Mesothelial cell of epicardium (in vitro differentiated cells): ENCODE measurements around the gene IGIP. TPM values are rescaled to one million over a fixed set of nuclear protein-coding genes. Genes with fewer than 3 reads are reported as not detected.
A peak's percentile ranks its signal among the peaks of the same experiment; 100 is the strongest.

Source experiments
- DNase-seq, 2 experiments: peaks; one replicate each; pipeline ENCODE4 v3.0.0; 2021; ENCODE audit warnings: low spot score in 2 of 2; ENCODE audit not compliant: unreplicated experiment in 2 of 2
- H3K27ac Mint-ChIP-seq: 2 replicates; pipeline ENCODE4 v1.8.0; 2021; ENCODE audit warnings: mixed read lengths
- H3K27me3 Mint-ChIP-seq: 2 replicates; pipeline ENCODE4 v1.8.0; 2021; ENCODE audit warnings: low read depth, mixed read lengths
- H3K36me3 Mint-ChIP-seq: 2 replicates; pipeline ENCODE4 v1.8.0; 2021; ENCODE audit warnings: mixed read lengths
- H3K4me1 Mint-ChIP-seq: 2 replicates; pipeline ENCODE4 v1.8.0; 2021; ENCODE audit warnings: mixed read lengths
- H3K4me3 Mint-ChIP-seq: 2 replicates; pipeline ENCODE4 v1.8.0; 2021; ENCODE audit warnings: mild to moderate bottlenecking, moderate library complexity, mixed read lengths
- H3K9me3 Mint-ChIP-seq: 2 replicates; pipeline ENCODE4 v1.8.0; 2021; ENCODE audit warnings: mixed read lengths
- CTCF ChIP-seq: fragments of 200-600 bp; sonication (generic); IDR thresholded peaks from one replicate; pipeline ENCODE4 v1.5.0; 2021; ENCODE audit warnings: antibody characterized with exemption; ENCODE audit not compliant: unreplicated experiment
- total RNA-seq: library from RNA; stranded (reverse); gene quantifications from 3 replicates; pipeline ENCODE4 v1.2.1, GENCODE V29; 2021

The IGIP gene
- total RNA-seq, 1 donor from 2014 or later: 2.8 TPM

GRCh38 chr5:140109018-140109758, 16.5 kb upstream of the IGIP start:
- no peak overlapping the region for H3K27ac Mint-ChIP-seq

GRCh38 chr5:140109759-140110645, 15.7 kb upstream of the IGIP start:
- no peaks in the 10 kb centered on the region for H3K36me3 Mint-ChIP-seq
- no peaks in the 10 kb centered on the region for H3K9me3 Mint-ChIP-seq
- peaks cover 39% of the 10 kb centered on the region for H3K4me1 Mint-ChIP-seq
- H3K27ac Mint-ChIP-seq: no peak overlapping the region
- DNase-seq: no peak
- peaks cover 73% of the 10 kb centered on the region for H3K27me3 Mint-ChIP-seq
- no peak for TF ChIP-seq CTCF
- no peak overlapping the region for H3K4me3 Mint-ChIP-seq

More at GRCh38 chr5:140109018-140109758, 16.5 kb upstream of the IGIP start:
- no peak for TF ChIP-seq CTCF
- Mint-ChIP-seq H3K36me3 (no peaks in the 10 kb centered on the region), H3K9me3 (no peaks in the 10 kb centered on the region), H3K27me3 (peaks cover 81% of the 10 kb centered on the region), H3K4me3 (peak overlapping the region; percentile 78), H3K4me1 (peaks cover 34% of the 10 kb centered on the region)
- peak in 1 of 2 experiments; percentile 40 for DNase-seq

- Mint-ChIP-seq H3K4me1 (peaks cover 42% of the 10 kb centered on the region), H3K9me3 (no peaks in the 10 kb centered on the region), H3K27me3 (peaks cover 67% of the 10 kb centered on the region), H3K36me3 (no peaks in the 10 kb centered on the region), H3K27ac (no peak overlapping the region), H3K4me3 (no peak overlapping the region)
- DNase-seq: no peak
- no peak for TF ChIP-seq CTCF
Measured at GRCh38 chr5:140110646-140110957, 15.1 kb upstream of the IGIP start.

DNA sequence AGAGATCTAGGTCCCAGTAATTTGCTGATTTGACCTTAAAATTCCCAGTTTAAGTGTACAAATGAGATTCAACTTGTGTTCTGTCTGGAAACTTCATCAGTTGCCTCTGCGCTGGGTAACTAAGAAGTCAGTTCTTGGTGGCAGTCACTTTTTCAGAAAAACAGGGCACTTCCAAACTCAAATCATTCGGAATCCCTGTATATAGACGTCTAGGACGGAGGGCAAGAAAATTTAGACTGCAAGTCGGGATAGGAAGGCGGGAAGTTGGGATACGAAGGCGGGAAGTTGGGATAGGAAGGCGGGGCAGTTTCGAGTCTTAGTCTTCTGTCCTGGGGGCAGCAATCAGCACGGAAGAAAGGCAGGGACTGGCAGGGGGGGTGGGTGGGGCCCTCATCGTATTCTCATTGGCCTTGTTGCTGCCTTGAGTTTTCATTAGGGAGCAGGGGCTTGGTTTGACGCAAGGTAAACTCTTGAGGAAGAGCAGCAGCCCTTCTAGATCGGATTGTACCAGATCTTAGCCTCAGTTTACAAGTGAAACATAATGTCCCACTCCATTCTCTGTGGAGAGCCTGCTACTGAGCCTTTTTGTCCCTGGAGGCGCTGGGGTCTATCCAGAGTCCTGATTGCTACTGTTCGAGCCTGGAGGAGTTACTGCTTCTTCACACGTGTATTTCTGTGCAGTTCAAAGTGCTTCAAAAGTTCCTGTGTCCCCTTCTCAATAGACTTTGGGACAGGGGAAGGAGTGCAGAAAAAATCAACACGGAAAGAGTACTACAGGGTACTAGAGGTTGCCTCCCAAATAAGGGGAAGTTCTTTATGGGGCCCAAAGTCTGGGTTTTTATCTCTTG, 14.5 kb upstream of the IGIP start:
- H3K36me3 Mint-ChIP-seq: no peaks in the 10 kb centered on the region
- peaks cover 49% of the 10 kb centered on the region for H3K4me1 Mint-ChIP-seq
- no peak overlapping the region for H3K27ac Mint-ChIP-seq
- no peak for TF ChIP-seq CTCF
- H3K9me3 Mint-ChIP-seq: no peaks in the 10 kb centered on the region
- H3K4me3 Mint-ChIP-seq: no peak overlapping the region
- no peak for DNase-seq
- H3K27me3 Mint-ChIP-seq: peaks cover 62% of the 10 kb centered on the region

DNA sequence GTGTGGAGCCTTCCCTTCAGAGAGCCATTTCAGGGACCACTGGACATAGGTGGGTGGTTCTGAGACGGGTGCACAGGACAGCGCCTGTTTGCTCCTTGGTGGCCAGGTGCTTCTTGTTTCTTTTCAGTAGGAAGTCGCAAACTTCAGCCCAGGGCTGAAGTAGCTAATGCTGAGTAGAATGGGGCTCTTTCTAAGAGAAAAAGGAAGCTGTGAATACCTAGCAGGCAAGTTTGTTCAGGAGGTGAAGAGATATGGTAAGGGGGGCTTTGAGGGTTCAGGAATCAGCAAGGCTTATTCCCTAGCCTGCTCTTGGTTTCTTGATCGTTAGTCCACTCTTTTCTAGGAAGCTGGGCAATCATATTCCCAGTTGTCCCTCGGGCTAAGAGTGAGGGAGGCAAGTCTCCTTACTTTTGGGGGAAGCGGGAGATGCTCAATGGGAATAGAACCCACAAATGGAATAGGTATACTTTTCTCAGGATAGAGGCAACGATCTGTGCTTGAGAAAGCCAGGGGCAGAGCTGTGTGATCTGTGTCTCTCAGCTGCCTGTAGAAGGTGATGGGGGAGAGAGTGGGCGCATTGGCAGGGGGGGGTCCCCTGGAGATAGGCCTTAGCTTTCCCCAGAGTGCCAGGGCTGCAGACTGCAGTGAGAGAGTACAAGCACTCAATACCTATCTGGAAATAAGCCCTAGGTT, 13.7 kb upstream of the IGIP start:
- H3K9me3 Mint-ChIP-seq: no peaks in the 10 kb centered on the region
- DNase-seq: no peak
- H3K4me1 Mint-ChIP-seq: peaks cover 48% of the 10 kb centered on the region
- H3K4me3 Mint-ChIP-seq: peak overlapping the region; percentile 79
- TF ChIP-seq CTCF: no peak
- peaks cover 61% of the 10 kb centered on the region for H3K27me3 Mint-ChIP-seq
- H3K27ac Mint-ChIP-seq: no peak overlapping the region
- no peaks in the 10 kb centered on the region for H3K36me3 Mint-ChIP-seq
